ENCODE data around the gene TMEM54.

The TMEM54 gene

GRCh38 chr1:32893198-32894018, 7.8 kb downstream of the TMEM54 start:
- DNase-seq = no peak

GRCh38 chr1:32892368-32893197, 8.6 kb downstream of the TMEM54 start:
- no peak for DNase-seq

- DNase-seq = no peak
Observed at GRCh38 chr1:32891630-32892029, 9.6 kb downstream of the TMEM54 start.

- DNase-seq = no peak
Observed at GRCh38 chr1:32891241-32891570, 10.0 kb downstream of the TMEM54 start.

- no peak for DNase-seq
Observed at GRCh38 chr1:32890516-32891240, 10.5 kb downstream of the TMEM54 start.

GRCh38 chr1:32889731-32890278, 11.4 kb downstream of the TMEM54 start:
- no peak for DNase-seq

- DNase-seq = no peak
Observed at GRCh38 chr1:32888677-32889420, 12.3 kb downstream of the TMEM54 start.

GRCh38 chr1:32888134-32888533, 13.1 kb downstream of the TMEM54 start:
- no peak for DNase-seq

- DNase-seq = no peak
Observed at GRCh38 chr1:32887623-32888022, 13.6 kb downstream of the TMEM54 start.

- DNase-seq = no peak
Observed at GRCh38 chr1:32886828-32887414, 14.3 kb downstream of the TMEM54 start.

- no peak for DNase-seq
Observed at GRCh38 chr1:32886004-32886827, 15.0 kb downstream of the TMEM54 start, which contains the start of gene HPCA. Gene HPCA, plus strand, starts transcription at chr1:32886491. Its CDS starts 2,408 bp downstream, at chr1:32888899.

- DNase-seq = no peak
Observed at GRCh38 chr1:32885676-32886003, 15.5 kb downstream of the TMEM54 start.

GRCh38 chr1:32884726-32885125, 16.5 kb downstream of the TMEM54 start:
- DNase-seq = no peak

GRCh38 chr1:32884032-32884372, 17.2 kb downstream of the TMEM54 start:
- no peak for DNase-seq

- no peak for DNase-seq
Observed at GRCh38 chr1:32883338-32884031, 17.7 kb downstream of the TMEM54 start.

GRCh38 chr1:32881871-32882850, 19.0 kb downstream of the TMEM54 start:
- DNase-seq = no peak

GRCh38 chr1:32881291-32881690, 19.9 kb downstream of the TMEM54 start:
- no peak for DNase-seq

- no peak for DNase-seq
Observed at GRCh38 chr1:32878637-32879041, 22.6 kb downstream of the TMEM54 start.

GRCh38 chr1:32878183-32878582, 23.0 kb downstream of the TMEM54 start:
- DNase-seq = no peak

Measured in GOT3 (cell line).